GM23338 (cell line): ENCODE results near the gene TTC13. TPM values are rescaled to one million over a fixed set of nuclear protein-coding genes. Genes with fewer than 3 reads are reported as not detected.
A peak's percentile ranks its signal among the peaks of the same experiment; 100 is the strongest.

Source experiments
- ATAC-seq: fragments of 200-7000 bp; cut with Tn5 transposase; 3 replicates; pipeline ENCODE4 v1.9.1; 2020
- DNase-seq: peaks from one replicate; pipeline ENCODE4 v3.0.0-alpha.2; 2015; ENCODE audit warnings: low spot score
- H2AFZ ChIP-seq: fragments of 200-600 bp; sonication (generic); 2 replicates; pipeline ENCODE4 v1.8.0; 2016; ENCODE audit warnings: antibody characterized with exemption, mild to moderate bottlenecking, moderate library complexity
- H3F3A ChIP-seq: fragments of 200-600 bp; sonication (generic); replicated peaks from 2 replicates; pipeline ENCODE4 v1.8.0; 2017; ENCODE audit warnings: antibody characterized with exemption, mixed run types, low read depth
- H3K27ac ChIP-seq: fragments of 200-600 bp; sonication (generic); 2 replicates; pipeline ENCODE4 v1.6.1; 2016; ENCODE audit warnings: low read depth
- H3K27me3 ChIP-seq: fragments of 200-600 bp; sonication (generic); 2 replicates; pipeline ENCODE4 v1.8.0; 2016; ENCODE audit warnings: mild to moderate bottlenecking, mixed run types, moderate library complexity; ENCODE audit not compliant: insufficient read depth
- H3K36me3 ChIP-seq: fragments of 200-600 bp; sonication (generic); 2 replicates; pipeline ENCODE4 v1.8.0; 2016; ENCODE audit warnings: mild to moderate bottlenecking; ENCODE audit not compliant: insufficient read depth
- H3K4me1 ChIP-seq: fragments of 200-600 bp; sonication (generic); 2 replicates; pipeline ENCODE4 v1.8.0; 2016; ENCODE audit warnings: mild to moderate bottlenecking, moderate library complexity; ENCODE audit not compliant: insufficient read depth
- H3K4me2 ChIP-seq: fragments of 200-600 bp; sonication (generic); 2 replicates; pipeline ENCODE4 v1.7.1; 2017; ENCODE audit warnings: mixed run types
- H3K4me3 ChIP-seq: fragments of 200-600 bp; sonication (generic); 2 replicates; pipeline ENCODE4 v1.6.1; 2016; ENCODE audit warnings: mixed run types
- H3K79me2 ChIP-seq: fragments of 200-600 bp; sonication (generic); replicated peaks from 2 replicates; pipeline ENCODE4 v1.8.0; 2017; ENCODE audit warnings: mild to moderate bottlenecking; ENCODE audit not compliant: insufficient read depth
- H3K9me2 ChIP-seq: fragments of 200-600 bp; sonication (generic); 2 replicates; pipeline ENCODE4 v1.8.0; 2017; ENCODE audit not compliant: insufficient read depth
- H4K20me1 ChIP-seq: fragments of 200-600 bp; sonication (generic); replicated peaks from 2 replicates; pipeline ENCODE4 v1.8.0; 2017; ENCODE audit warnings: mild to moderate bottlenecking; ENCODE audit not compliant: insufficient read depth
- H3K27ac Mint-ChIP-seq: 2 replicates; pipeline ENCODE4 v1.8.0; 2020; ENCODE audit warnings: inconsistent platforms, mild to moderate bottlenecking, moderate library complexity, mixed read lengths
- H3K27me3 Mint-ChIP-seq: 3 replicates; pipeline ENCODE4 v1.8.0; 2022; ENCODE audit warnings: low read depth, mild to moderate bottlenecking, moderate library complexity, mixed read lengths, inconsistent platforms; ENCODE audit not compliant: insufficient read depth, poor library complexity
- H3K36me3 Mint-ChIP-seq: 3 replicates; pipeline ENCODE4 v1.8.0; 2021; ENCODE audit warnings: low read depth, mild to moderate bottlenecking, inconsistent platforms, moderate library complexity, mixed read lengths
- H3K4me1 Mint-ChIP-seq: 3 replicates; pipeline ENCODE4 v1.8.0; 2020; ENCODE audit warnings: mild to moderate bottlenecking, inconsistent platforms, mixed read lengths
- H3K4me3 Mint-ChIP-seq: 3 replicates; pipeline ENCODE4 v1.8.0; 2021; ENCODE audit warnings: moderate library complexity, mild to moderate bottlenecking, inconsistent platforms, mixed read lengths
- H3K9me3 Mint-ChIP-seq: 3 replicates; pipeline ENCODE4 v1.8.0; 2020; ENCODE audit warnings: moderate library complexity, mild to moderate bottlenecking, inconsistent platforms, mixed read lengths
- CREB1 ChIP-seq: fragments of 250-450 bp; sonication (Bioruptor Pico); IDR thresholded peaks from 2 replicates; pipeline ENCODE4 v1.5.0; 2020; ENCODE audit warnings: low read depth, mild to moderate bottlenecking, moderate library complexity
- CTCF ChIP-seq, 2 experiments: fragments of 200-600 bp in 1 of 2; sonication (generic) in 1 of 2; conservative IDR thresholded peaks; 2 replicates each; pipeline versions ENCODE4 v1.5.1 to v1.6.1; 2016 to 2017; ENCODE audit warnings: antibody characterized with exemption in 2 of 2, low read depth in 2 of 2, mild to moderate bottlenecking in 2 of 2, moderate library complexity in 1 of 2
- ETS1 ChIP-seq: IDR thresholded peaks from 2 replicates; pipeline ENCODE4 v1.6.1; 2016; ENCODE audit warnings: antibody characterized with exemption
- EZH2 ChIP-seq: fragments of 200-600 bp; sonication (generic); IDR thresholded peaks from one replicate; pipeline ENCODE4 v1.8.0; 2017; ENCODE audit warnings: antibody characterized with exemption, mild to moderate bottlenecking, low read depth; ENCODE audit not compliant: unreplicated experiment
- EZH2phosphoT487 ChIP-seq: fragments of 200-600 bp; sonication (generic); IDR thresholded peaks from one replicate; pipeline ENCODE4 v1.8.1; 2018; ENCODE audit warnings: antibody characterized with exemption; ENCODE audit not compliant: unreplicated experiment
- JUNB ChIP-seq: IDR thresholded peaks from one replicate; pipeline ENCODE4 v1.6.1; 2016; ENCODE audit warnings: antibody characterized with exemption; ENCODE audit not compliant: unreplicated experiment
- NANOG ChIP-seq: IDR thresholded peaks from 2 replicates; pipeline ENCODE4 v1.6.1; 2016; ENCODE audit warnings: antibody characterized with exemption, borderline replicate concordance
- POLR2AphosphoS5 ChIP-seq: IDR thresholded peaks from 2 replicates; pipeline ENCODE4 v1.6.1; 2016; ENCODE audit warnings: antibody characterized with exemption, low read depth
- REST ChIP-seq: IDR thresholded peaks from one replicate; pipeline ENCODE4 v1.6.1; 2018; ENCODE audit warnings: antibody characterized with exemption; ENCODE audit not compliant: unreplicated experiment
- STAT1 ChIP-seq: IDR thresholded peaks from one replicate; pipeline ENCODE4 v1.6.1; 2016; ENCODE audit warnings: antibody characterized with exemption; ENCODE audit not compliant: unreplicated experiment
- ZNF114 ChIP-seq: fragments of 250-450 bp; sonication (Bioruptor Pico); IDR thresholded peaks from 2 replicates; pipeline ENCODE4 v1.5.0; 2020; ENCODE audit warnings: mild to moderate bottlenecking, moderate library complexity
- ZNF331 ChIP-seq: fragments of 250-450 bp; sonication (Bioruptor Pico); IDR thresholded peaks from 2 replicates; pipeline ENCODE4 v1.5.0; 2020; ENCODE audit warnings: low read depth, mild to moderate bottlenecking, moderate library complexity
- ZNF462 ChIP-seq: fragments of 250-450 bp; sonication (Bioruptor Pico); IDR thresholded peaks from 2 replicates; pipeline ENCODE4 v1.5.0; 2020; ENCODE audit warnings: mild to moderate bottlenecking, moderate library complexity
- polyA plus RNA-seq: library from polyadenylated mRNA; unstranded; fragments of >200 nt; fragmentation: Nextera tagmentation; extraction: Ambion mirVana; gene quantifications from 2 replicates; pipeline ENCODE4 v1.2.1, GENCODE V29; 2016
- total RNA-seq: library from RNA; depleted of rRNA; stranded (reverse); fragments of >200 nt; shearing (Covaris generic); gene quantifications from 2 replicates; pipeline ENCODE4 v1.2.3, GENCODE V29; 2014

The TTC13 gene
- total and polyA plus RNA-seq, 2 experiments from 2014 or later: 3.8 to 9.4 TPM

GRCh38 chr1:230858236-230858820 is 120.3 kb downstream of the TTC13 start:
- ATAC-seq: no peak
- Histone ChIP-seq H3K4me2 (0 out of 2 replicates have a peak overlapping the region, but pooled peaks have one; percentile 35), H3K27ac (no peak overlapping the region), H3F3A (no peaks in the 10 kb centered on the region), H2AFZ (no peak overlapping the region), H3K4me3 (no peak overlapping the region), H3K4me1 (peaks cover 23% of the 10 kb centered on the region; the same call in 1 of the 2 replicates), H3K27me3 (no peaks in the 10 kb centered on the region), H3K79me2 (peaks cover 75% of the 10 kb centered on the region), H4K20me1 (peaks cover 32% of the 10 kb centered on the region; the same call in 1 of the 2 replicates), H3K36me3 (peaks cover 7% of the 10 kb centered on the region; the same call in 1 of the 2 replicates), H3K9me2 (peaks cover 3% of the 10 kb centered on the region; the same call in 1 of the 2 replicates)
- Mint-ChIP-seq H3K4me3 (no peak overlapping the region), H3K9me3 (no peaks in the 10 kb centered on the region), H3K36me3 (peaks cover 31% of the 10 kb centered on the region), H3K27me3 (peaks cover 1% of the 10 kb centered on the region), H3K4me1 (peaks cover 56% of the 10 kb centered on the region), H3K27ac (no peak overlapping the region)
- TF ChIP-seq NANOG (no peak), ZNF462 (no peak), ZNF331 (CRISPR knock-in tag) (no peak), ETS1 (no peak), JUNB (no peak), EZH2 (no peak), CTCF (conservative IDR thresholded peaks at IDR 0.05; ENCODE audit: low read depth in 2 of 2) (no peak), REST (no peak), POLR2AphosphoS5 (no peak), EZH2phosphoT487 (no peak), ZNF114 (no peak), STAT1 (no peak), CREB1 (no peak)
- DNase-seq: no peak
